Endothelial cell of umbilical vein (primary cell): ENCODE measurements around the gene CAPN12. TPM values are rescaled to one million over a fixed set of nuclear protein-coding genes. Genes with fewer than 3 reads are reported as not detected.

Experiments used
- BruUV-seq: library from RNA; stranded (reverse); fragments of 400-500 nt; replicated peaks from 2 replicates; lab custom pipeline; 2021; lab: Mats Ljungman, UMichigan
- CTCF ChIA-PET: fragments of 300-600, 350-600 bp; sonication (Branson Sonifier 250); formaldehyde crosslinking; loops from one replicate; lab custom pipeline; 2021; ENCODE audit warnings: antibody characterized with exemption, inconsistent platforms; lab: Charles Lee
- POLR2A ChIA-PET: fragments of 300-600, 350-600 bp; sonication (Branson Sonifier 250); formaldehyde crosslinking; loops from one replicate; lab custom pipeline; 2021; ENCODE audit warnings: antibody characterized with exemption, inconsistent platforms; lab: Charles Lee
- DNase-seq: peaks from one replicate; pipeline ENCODE4 v3.0.0-alpha.2; 2011; ENCODE audit warnings: low read depth, low spot score
- FAIRE-seq: peaks from 2 replicates; lab custom pipeline; 2011; peaks lifted over from hg19 to GRCh38; lab: Jason Lieb, UNC
- H2AFZ ChIP-seq: 2 replicates; pipeline ENCODE4 v1.6.0; 2012; ENCODE audit warnings: low read depth, low read length, control low read depth, inconsistent platforms
- H3K27ac ChIP-seq: 2 replicates; pipeline ENCODE4 v1.5.1; 2011; ENCODE audit warnings: low read depth, mild to moderate bottlenecking, control low read depth, low read length, moderate library complexity; ENCODE audit not compliant: insufficient read depth
- H3K27me3 ChIP-seq, 2 experiments: 2 replicates each; pipeline versions ENCODE4 v1.6.0 to v1.6.1; 2011; ENCODE audit warnings: low read length in 2 of 2, mixed read lengths in 1 of 2; ENCODE audit not compliant: control insufficient read depth in 2 of 2, insufficient read depth in 2 of 2
- H3K36me3 ChIP-seq, 2 experiments: 2 replicates in 1 of 2; 3 replicates in 1 of 2; pipeline ENCODE4 v1.5.1; 2011; ENCODE audit warnings: low read length in 2 of 2, mild to moderate bottlenecking in 1 of 2, moderate library complexity in 1 of 2; ENCODE audit not compliant: control insufficient read depth in 2 of 2, insufficient read depth in 2 of 2; ENCODE audit errors: extremely low read depth in 1 of 2
- H3K4me1 ChIP-seq: 3 replicates; pipeline ENCODE4 v1.5.1; 2011; ENCODE audit warnings: mild to moderate bottlenecking, low read length; ENCODE audit not compliant: control insufficient read depth, insufficient read depth; ENCODE audit errors: extremely low read depth
- H3K4me2 ChIP-seq: 2 replicates; pipeline ENCODE4 v1.6.1; 2011; ENCODE audit warnings: low read length, control low read depth, mixed read lengths; ENCODE audit not compliant: insufficient read depth
- H3K4me3 ChIP-seq, 3 experiments: fragments of 200-600 bp in 1 of 3; sonication (generic), shearing (Covaris generic) in 1 of 3; replicated peaks in 1 of 3; 2 replicates each; pipeline ENCODE4 v1.5.1; 2011 to 2016; ENCODE audit warnings: control low read depth in 3 of 3, low read length in 3 of 3, mild to moderate bottlenecking in 2 of 3, inconsistent platforms in 1 of 3, low read depth in 1 of 3, moderate library complexity in 1 of 3; ENCODE audit not compliant: insufficient read depth in 1 of 3
- H3K79me2 ChIP-seq: 2 replicates; pipeline ENCODE4 v1.6.0; 2012; ENCODE audit warnings: low read length, inconsistent platforms; ENCODE audit not compliant: control insufficient read depth, insufficient read depth
- H3K9ac ChIP-seq: replicated peaks from 2 replicates; pipeline ENCODE3; 2011; ENCODE audit warnings: low read length, control low read depth; ENCODE audit not compliant: insufficient read depth; ENCODE audit errors: extremely low read depth
- H3K9me1 ChIP-seq: replicated peaks from 3 replicates; pipeline ENCODE4 v1.6.0; 2011; ENCODE audit warnings: mild to moderate bottlenecking, low read length; ENCODE audit not compliant: control insufficient read depth, insufficient read depth; ENCODE audit errors: extremely low read depth
- H3K9me3 ChIP-seq: replicated peaks from 2 replicates; pipeline ENCODE4 v1.5.1; 2012; ENCODE audit warnings: low read length, inconsistent platforms; ENCODE audit not compliant: control insufficient read depth, insufficient read depth
- H4K20me1 ChIP-seq: replicated peaks from 2 replicates; pipeline ENCODE3; 2011; ENCODE audit warnings: mild to moderate bottlenecking, low read length; ENCODE audit not compliant: control insufficient read depth, insufficient read depth; ENCODE audit errors: extremely low read depth
- CTCF ChIP-seq, 2 donors: IDR thresholded peaks; 1 replicate in 1 of 2; 2 replicates in 1 of 2; pipeline ENCODE4 v1.5.1; 2011; ENCODE audit warnings: low read length in 2 of 2, mild to moderate bottlenecking in 2 of 2, moderate library complexity in 2 of 2, control low read depth in 1 of 2, inconsistent platforms in 1 of 2, low read depth in 1 of 2; ENCODE audit not compliant: insufficient read depth in 1 of 2; ENCODE audit errors: extremely low read depth in 1 of 2
- EZH2 ChIP-seq: IDR thresholded peaks from 2 replicates; pipeline ENCODE4 v1.6.1; 2012; ENCODE audit warnings: borderline replicate concordance, low read depth, mild to moderate bottlenecking, moderate library complexity, low read length, inconsistent platforms; ENCODE audit not compliant: severe bottlenecking
- GATA2 ChIP-seq: IDR thresholded peaks from 2 replicates; pipeline ENCODE4 v1.7.0; 2011; ENCODE audit warnings: low read depth, mild to moderate bottlenecking, moderate library complexity, mixed read lengths, low read length; ENCODE audit not compliant: insufficient read length, insufficient read depth
- MAX ChIP-seq: IDR thresholded peaks from 2 replicates; pipeline ENCODE4 v1.6.1; 2011; ENCODE audit not compliant: insufficient read depth, insufficient read length
- MYC ChIP-seq: IDR thresholded peaks from one replicate; pipeline ENCODE4 v1.6.1; 2011; ENCODE audit warnings: mild to moderate bottlenecking, low read depth, low read length
- POLR2AphosphoS5 ChIP-seq: IDR thresholded peaks from 2 replicates; pipeline ENCODE4 v1.6.1; 2012; ENCODE audit warnings: low read depth, mild to moderate bottlenecking, control low read depth, low read length, moderate library complexity; ENCODE audit not compliant: insufficient read depth
- dilution Hi-C: fragments of 300-500 bp; cut with MboI; formaldehyde crosslinking; loops from one replicate; pipeline ENCODE4 v1.15.0; 2019; ENCODE audit warnings: low sequenced_read_pairs; ENCODE audit not compliant: extremely low pct_ligation_motif_present
- intact Hi-C: fragments of 100-400 bp; cut with micrococcal nuclease; formaldehyde crosslinking; loops from one replicate; pipeline ENCODE4 v1.10.0; 2022
- polyA plus RNA-seq, 4 experiments: library from polyadenylated mRNA; depleted of rRNA in 3 of 4; stranded (reverse) in 3 of 4; unstranded in 1 of 4; fragments of >200 nt; gene quantifications; 2 replicates each; pipeline versions ENCODE4 v1.2.1 to v1.2.3, GENCODE V29; 2011 to 2012; ENCODE audit warnings: missing spikeins in 1 of 4
- total RNA-seq: library from RNA; stranded (reverse); gene quantifications from 2 replicates; pipeline ENCODE4 v1.2.3, GENCODE V29; 2021

Gene CAPN12
- total and polyA plus RNA-seq, 2 donors (not counting 3 experiments of a cell fraction or from before 2014, with no cell fraction given): 0.35 TPM; not detected in 1

GRCh38 chr19:38712161-38712748 is 32.0 kb downstream of the CAPN12 start:
- peaks cover 21% of the 10 kb centered on the region for H3K79me2 ChIP-seq
- TF ChIP-seq GATA2: no peak
- TF ChIP-seq CTCF (IDR thresholded peaks at IDR 0.05; ENCODE audit: extremely low read depth in 1 of 2, insufficient read depth in 1 of 2, low read depth in 1 of 2, low read length in 2 of 2): no peak
- no peak for TF ChIP-seq MAX
- no peak for TF ChIP-seq EZH2
- TF ChIP-seq MYC: no peak
- TF ChIP-seq POLR2AphosphoS5: no peak
- POLR2A ChIA-PET: no interaction called here
- H3K27ac ChIP-seq: no peak overlapping the region
- CTCF ChIA-PET: no interaction called here
- H4K20me1 ChIP-seq: no peaks in the 10 kb centered on the region
- H3K27me3 ChIP-seq: no peaks in the 10 kb centered on the region
- dilution Hi-C loops: no loop called here
- H3K4me2 ChIP-seq: no peak overlapping the region
- H3K9ac ChIP-seq: no peak overlapping the region
- H3K9me3 ChIP-seq: no peaks in the 10 kb centered on the region
- no peak for FAIRE-seq
- no peak overlapping the region for H2AFZ ChIP-seq
- no TSS peak for BruUV-seq
- H3K4me1 ChIP-seq: peaks cover 15% of the 10 kb centered on the region
- H3K36me3 ChIP-seq: peaks cover 39 to 77% of the 10 kb centered on the region in 2 experiments
- no peak overlapping the region for H3K4me3 ChIP-seq
- no peak for DNase-seq
- intact Hi-C loops: no loop called here
- H3K9me1 ChIP-seq: no peaks in the 10 kb centered on the region
